SU-DHL-6 (cell line): Measurements from ENCODE around the gene CCDC181.

Source experiments
- H2AFZ ChIP-seq: fragments of 200-600 bp; sonication (generic); 2 replicates; pipeline ENCODE4 v1.6.1; 2014; ENCODE audit warnings: low read depth, mild to moderate bottlenecking, moderate library complexity, mixed read lengths, antibody characterized with exemption, low read length; ENCODE audit not compliant: severe bottlenecking
- H3F3A ChIP-seq: fragments of 200-600 bp; shearing (Covaris generic); 2 replicates; pipeline ENCODE4 v1.6.0; 2016; ENCODE audit warnings: antibody characterized with exemption, mild to moderate bottlenecking; ENCODE audit not compliant: insufficient read depth
- H3K27ac ChIP-seq: fragments of 200-600 bp; sonication (generic); 2 replicates; pipeline ENCODE4 v1.5.1; 2016; ENCODE audit warnings: low read depth, mild to moderate bottlenecking, low read length, moderate library complexity, mixed read lengths
- H3K27me3 ChIP-seq: fragments of 200-600 bp; sonication (generic), shearing (Covaris generic); 2 replicates; pipeline ENCODE4 v1.6.0; 2014; ENCODE audit warnings: mild to moderate bottlenecking, low read length
- H3K36me3 ChIP-seq: fragments of 200-600 bp; sonication (generic); 2 replicates; pipeline ENCODE4 v1.6.1; 2014; ENCODE audit warnings: mild to moderate bottlenecking, low read length, mixed read lengths
- H3K4me2 ChIP-seq: fragments of 300-600, 200-600 bp; shearing (Covaris generic), sonication (generic); 2 replicates; pipeline ENCODE4 v1.6.0; 2014; ENCODE audit warnings: low read length, low read depth, mild to moderate bottlenecking; ENCODE audit not compliant: poor library complexity, severe bottlenecking
- H3K4me3 ChIP-seq: fragments of 200-600 bp; sonication (generic); 2 replicates; pipeline ENCODE4 v1.5.1; 2014; ENCODE audit warnings: antibody characterized with exemption, low read length, mild to moderate bottlenecking, mixed read lengths; ENCODE audit not compliant: insufficient read depth, poor library complexity, severe bottlenecking
- H3K79me2 ChIP-seq: fragments of 200-600 bp; sonication (generic); 2 replicates; pipeline ENCODE4 v1.6.1; 2014; ENCODE audit warnings: mild to moderate bottlenecking, low read length, moderate library complexity; ENCODE audit not compliant: insufficient read depth
- H3K9ac ChIP-seq: fragments of 200-600 bp; sonication (generic); 2 replicates; pipeline ENCODE4 v1.7.0; 2014; ENCODE audit warnings: mild to moderate bottlenecking, low read length
- H3K9me2 ChIP-seq: fragments of 200-600 bp; sonication (generic); replicated peaks from 2 replicates; pipeline ENCODE4 v1.6.1; 2014; ENCODE audit warnings: low read length; ENCODE audit not compliant: insufficient read depth
- H3K9me3 ChIP-seq: fragments of 200-600 bp; sonication (generic); 2 replicates; pipeline ENCODE4 v1.6.1; 2014; ENCODE audit warnings: low read length, mixed read lengths; ENCODE audit not compliant: insufficient read depth
- H4K20me1 ChIP-seq: fragments of 200-600 bp; sonication (generic); 2 replicates; pipeline ENCODE4 v1.6.1; 2014; ENCODE audit warnings: low read depth, mild to moderate bottlenecking, antibody characterized with exemption, low read length, moderate library complexity, mixed read lengths
- EZH2phosphoT487 ChIP-seq: fragments of 200-600 bp; sonication (generic), shearing (Covaris generic); conservative IDR thresholded peaks from 2 replicates; pipeline ENCODE4 v1.6.1; 2018; ENCODE audit warnings: mild to moderate bottlenecking, antibody characterized with exemption, low read length, moderate library complexity, mixed read lengths
- TF ChIP-seq, protein P1 (sequence below): fragments of 200-600 bp; sonication (generic); IDR thresholded peaks from one replicate; pipeline ENCODE4 v1.5.1; 2017; ENCODE audit warnings: antibody characterized with exemption, mild to moderate bottlenecking, low read length, moderate library complexity; ENCODE audit not compliant: insufficient read depth, poor library complexity, severe bottlenecking

The CCDC181 gene

DNA sequence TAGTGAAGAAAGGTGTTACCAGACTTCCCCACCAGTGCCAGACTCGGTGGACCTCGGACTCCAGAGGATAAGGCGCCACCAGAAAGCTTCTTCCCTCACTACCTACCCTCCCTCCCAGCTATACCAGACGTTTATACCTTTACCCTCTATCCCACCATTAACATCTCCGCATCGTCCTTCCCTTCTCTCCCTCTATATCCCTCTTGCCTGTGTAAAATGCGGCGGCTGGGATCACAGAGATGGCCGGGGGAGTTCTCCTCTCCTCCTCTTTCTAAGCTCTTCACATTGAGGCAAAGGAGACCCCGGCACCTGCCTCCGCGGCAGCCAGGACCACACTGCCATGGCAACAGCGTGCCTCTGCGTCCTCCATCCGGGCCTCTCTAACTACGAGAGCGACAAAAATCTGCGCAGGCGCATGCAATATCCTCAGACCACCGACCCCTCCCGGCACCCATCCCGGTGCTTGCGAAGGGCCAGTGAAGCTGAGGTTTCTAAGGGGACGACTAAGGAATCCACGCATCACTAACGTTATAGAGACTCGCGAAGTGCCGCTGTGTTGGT, at the start of gene CCDC181:
CCDC181 (minus strand) TSS at position 394 of the 561 bp plus-strand sequence. CDS start 2,547 bp downstream, outside the sequence.
- Histone ChIP-seq H3K9ac (peak within 1 kb of the TSS; percentile 29; the same call in 1 of the 2 replicates), H3K27ac (no peak within 1 kb of the TSS), H3K9me3 (peaks cover 1% of the 10 kb centered on the region; the same call in 1 of the 2 replicates), H3F3A (no peaks in the 10 kb centered on the region), H3K9me2 (no peaks in the 10 kb centered on the region), H4K20me1 (no peaks in the 10 kb centered on the region), H3K4me3 (peak within 1 kb of the TSS; percentile 36), H3K36me3 (no peaks in the 10 kb centered on the region), H3K4me2 (peak within 1 kb of the TSS; percentile 53), H2AFZ (peak within 1 kb of the TSS; percentile 53), H3K27me3 (no peaks in the 10 kb centered on the region), H3K79me2 (no peaks in the 10 kb centered on the region)
- no peak for TF ChIP-seq EZH2phosphoT487
- TF ChIP-seq, protein P1, sequence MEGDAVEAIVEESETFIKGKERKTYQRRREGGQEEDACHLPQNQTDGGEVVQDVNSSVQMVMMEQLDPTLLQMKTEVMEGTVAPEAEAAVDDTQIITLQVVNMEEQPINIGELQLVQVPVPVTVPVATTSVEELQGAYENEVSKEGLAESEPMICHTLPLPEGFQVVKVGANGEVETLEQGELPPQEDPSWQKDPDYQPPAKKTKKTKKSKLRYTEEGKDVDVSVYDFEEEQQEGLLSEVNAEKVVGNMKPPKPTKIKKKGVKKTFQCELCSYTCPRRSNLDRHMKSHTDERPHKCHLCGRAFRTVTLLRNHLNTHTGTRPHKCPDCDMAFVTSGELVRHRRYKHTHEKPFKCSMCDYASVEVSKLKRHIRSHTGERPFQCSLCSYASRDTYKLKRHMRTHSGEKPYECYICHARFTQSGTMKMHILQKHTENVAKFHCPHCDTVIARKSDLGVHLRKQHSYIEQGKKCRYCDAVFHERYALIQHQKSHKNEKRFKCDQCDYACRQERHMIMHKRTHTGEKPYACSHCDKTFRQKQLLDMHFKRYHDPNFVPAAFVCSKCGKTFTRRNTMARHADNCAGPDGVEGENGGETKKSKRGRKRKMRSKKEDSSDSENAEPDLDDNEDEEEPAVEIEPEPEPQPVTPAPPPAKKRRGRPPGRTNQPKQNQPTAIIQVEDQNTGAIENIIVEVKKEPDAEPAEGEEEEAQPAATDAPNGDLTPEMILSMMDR = no peak

DNA sequence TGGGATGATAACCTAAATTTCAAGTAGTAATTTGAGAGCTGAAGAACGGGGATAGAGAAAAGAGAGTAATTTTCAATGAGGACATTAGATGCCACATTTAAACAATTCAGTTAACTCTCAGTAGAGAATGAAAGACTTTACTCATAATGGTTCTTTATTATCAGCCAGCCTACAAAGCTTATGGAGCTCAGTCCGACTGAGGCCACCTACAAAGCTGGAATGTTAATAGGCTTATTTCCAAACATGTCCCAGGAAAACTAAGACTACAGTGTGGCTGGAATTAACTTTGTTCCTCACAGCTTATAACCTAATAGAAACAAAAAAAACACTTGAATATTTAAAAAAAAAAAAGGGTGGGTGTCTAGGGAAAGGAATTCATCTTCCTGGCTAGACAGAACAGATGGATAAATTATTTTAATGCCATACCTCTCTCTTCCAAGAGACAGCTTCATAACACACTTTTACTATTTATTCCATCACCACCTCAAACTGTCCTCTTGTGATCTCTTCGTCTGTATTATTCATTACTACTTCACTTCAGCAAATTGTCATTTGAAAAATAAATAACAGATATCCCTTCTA, 48.6 kb upstream of the CCDC181 start:
- Histone ChIP-seq H3K4me3 (no peak overlapping the region), H3K4me2 (no peak overlapping the region), H3K79me2 (peaks cover 10% of the 10 kb centered on the region; the same call in 1 of the 2 replicates), H3F3A (no peaks in the 10 kb centered on the region), H3K36me3 (no peaks in the 10 kb centered on the region), H4K20me1 (peaks cover 5% of the 10 kb centered on the region; the same call in 1 of the 2 replicates), H3K27me3 (no peaks in the 10 kb centered on the region), H3K9me2 (no peaks in the 10 kb centered on the region), H3K27ac (no peak overlapping the region), H2AFZ (no peak overlapping the region), H3K9me3 (no peaks in the 10 kb centered on the region), H3K9ac (no peak overlapping the region)
- TF ChIP-seq EZH2phosphoT487 = no peak
- TF ChIP-seq, protein P1 = no peak

DNA sequence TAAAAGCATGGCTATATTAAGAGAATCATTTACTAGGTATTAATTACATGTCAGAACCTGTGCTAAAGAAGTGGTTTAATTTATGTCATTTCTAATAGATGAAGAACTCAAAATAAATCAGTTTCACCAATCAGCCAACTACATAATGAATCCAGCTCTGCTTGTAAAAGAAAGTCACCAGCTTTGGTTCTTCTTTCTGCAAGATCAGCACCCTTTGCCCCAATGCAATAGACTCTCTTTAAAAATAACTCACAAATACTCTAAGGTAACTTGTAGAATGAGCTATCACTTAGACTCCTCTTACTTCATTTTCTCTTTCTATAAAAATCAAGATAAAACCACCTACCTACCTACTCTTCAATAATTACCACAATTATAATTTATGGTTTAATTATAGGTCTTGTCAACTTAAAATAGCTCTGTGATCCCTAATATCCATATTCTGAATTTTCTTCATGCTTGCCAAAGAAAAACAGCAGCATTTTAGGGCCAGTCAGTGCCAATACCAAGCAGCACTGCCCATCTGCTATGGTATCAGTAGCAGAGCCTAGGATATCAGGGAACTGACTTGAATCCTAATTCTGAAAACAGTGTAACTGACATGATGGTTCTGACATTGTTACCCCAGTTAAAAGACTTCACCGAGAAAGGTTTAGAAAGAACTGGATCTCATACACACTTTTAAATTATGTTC, 47.2 kb upstream of the CCDC181 start:
- Histone ChIP-seq H2AFZ (no peak overlapping the region), H3F3A (no peaks in the 10 kb centered on the region), H3K9me2 (no peaks in the 10 kb centered on the region), H3K27ac (no peak overlapping the region), H4K20me1 (peaks cover 5% of the 10 kb centered on the region; the same call in 1 of the 2 replicates), H3K36me3 (no peaks in the 10 kb centered on the region), H3K4me3 (no peak overlapping the region), H3K27me3 (no peaks in the 10 kb centered on the region), H3K9me3 (no peaks in the 10 kb centered on the region), H3K4me2 (no peak overlapping the region), H3K79me2 (peaks cover 7% of the 10 kb centered on the region; the same call in 1 of the 2 replicates), H3K9ac (no peak overlapping the region)
- no peak for TF ChIP-seq EZH2phosphoT487
- TF ChIP-seq, protein P1 = no peak
